SK-N-SH (cell line): ENCODE results near the gene TBRG4.

Source experiments
- JUND ChIP-seq: IDR thresholded peaks from 2 replicates; pipeline ENCODE4 v1.4.0; 2012
- RCOR1 ChIP-seq: fragments of 150-350 bp; IDR thresholded peaks from 2 replicates; pipeline ENCODE4 v1.6.1; 2017; ENCODE audit warnings: antibody characterized with exemption, low read length
- TF ChIP-seq, protein P1 (sequence below): fragments of 200-600 bp; sonication (generic); IDR thresholded peaks from 2 replicates; pipeline ENCODE4 v1.6.1; 2017; ENCODE audit warnings: antibody characterized with exemption, mild to moderate bottlenecking, moderate library complexity
- TF ChIP-seq, protein P2 (sequence below): fragments of 150-350 bp; IDR thresholded peaks from 2 replicates; pipeline ENCODE4 v1.6.1; 2017; ENCODE audit warnings: antibody characterized with exemption, low read length, low read depth, borderline replicate concordance

DNA sequence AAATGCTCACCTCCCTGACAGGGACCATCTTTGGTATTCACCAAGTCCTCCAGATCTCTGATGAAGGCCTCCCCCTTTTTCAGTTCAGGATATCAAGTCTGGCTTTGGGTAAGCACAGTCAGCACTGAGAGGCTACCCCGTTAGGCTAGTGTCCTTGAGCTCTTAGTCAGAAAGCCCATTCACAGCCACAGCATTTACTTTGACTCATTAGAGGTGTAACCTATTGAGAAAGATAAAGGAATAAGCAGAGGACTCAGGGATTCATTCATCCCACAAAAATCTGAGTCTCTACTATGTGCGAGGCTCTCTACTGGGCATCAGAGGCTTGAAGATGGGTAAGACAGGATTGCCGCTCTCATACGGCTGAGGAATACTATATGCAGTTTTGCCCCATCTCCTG, 32.1 kb upstream of the TBRG4 start:
- TF ChIP-seq, protein P1, sequence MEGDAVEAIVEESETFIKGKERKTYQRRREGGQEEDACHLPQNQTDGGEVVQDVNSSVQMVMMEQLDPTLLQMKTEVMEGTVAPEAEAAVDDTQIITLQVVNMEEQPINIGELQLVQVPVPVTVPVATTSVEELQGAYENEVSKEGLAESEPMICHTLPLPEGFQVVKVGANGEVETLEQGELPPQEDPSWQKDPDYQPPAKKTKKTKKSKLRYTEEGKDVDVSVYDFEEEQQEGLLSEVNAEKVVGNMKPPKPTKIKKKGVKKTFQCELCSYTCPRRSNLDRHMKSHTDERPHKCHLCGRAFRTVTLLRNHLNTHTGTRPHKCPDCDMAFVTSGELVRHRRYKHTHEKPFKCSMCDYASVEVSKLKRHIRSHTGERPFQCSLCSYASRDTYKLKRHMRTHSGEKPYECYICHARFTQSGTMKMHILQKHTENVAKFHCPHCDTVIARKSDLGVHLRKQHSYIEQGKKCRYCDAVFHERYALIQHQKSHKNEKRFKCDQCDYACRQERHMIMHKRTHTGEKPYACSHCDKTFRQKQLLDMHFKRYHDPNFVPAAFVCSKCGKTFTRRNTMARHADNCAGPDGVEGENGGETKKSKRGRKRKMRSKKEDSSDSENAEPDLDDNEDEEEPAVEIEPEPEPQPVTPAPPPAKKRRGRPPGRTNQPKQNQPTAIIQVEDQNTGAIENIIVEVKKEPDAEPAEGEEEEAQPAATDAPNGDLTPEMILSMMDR: no peak
- no peak for TF ChIP-seq RCOR1
- TF ChIP-seq, protein P2, sequence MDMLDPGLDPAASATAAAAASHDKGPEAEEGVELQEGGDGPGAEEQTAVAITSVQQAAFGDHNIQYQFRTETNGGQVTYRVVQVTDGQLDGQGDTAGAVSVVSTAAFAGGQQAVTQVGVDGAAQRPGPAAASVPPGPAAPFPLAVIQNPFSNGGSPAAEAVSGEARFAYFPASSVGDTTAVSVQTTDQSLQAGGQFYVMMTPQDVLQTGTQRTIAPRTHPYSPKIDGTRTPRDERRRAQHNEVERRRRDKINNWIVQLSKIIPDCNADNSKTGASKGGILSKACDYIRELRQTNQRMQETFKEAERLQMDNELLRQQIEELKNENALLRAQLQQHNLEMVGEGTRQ: no peak
- TF ChIP-seq JUND: no peak
